GM18498 (cell line): ENCODE results near the gene DIABLO.

Experiments used
- ATAC-seq: cut with Tn5 transposase; IDR thresholded peaks from one replicate; pipeline ENCODE4 v1.9.1; 2021; ENCODE audit warnings: mild to moderate bottlenecking, moderate library complexity; ENCODE audit not compliant: unreplicated experiment

The DIABLO gene

DNA sequence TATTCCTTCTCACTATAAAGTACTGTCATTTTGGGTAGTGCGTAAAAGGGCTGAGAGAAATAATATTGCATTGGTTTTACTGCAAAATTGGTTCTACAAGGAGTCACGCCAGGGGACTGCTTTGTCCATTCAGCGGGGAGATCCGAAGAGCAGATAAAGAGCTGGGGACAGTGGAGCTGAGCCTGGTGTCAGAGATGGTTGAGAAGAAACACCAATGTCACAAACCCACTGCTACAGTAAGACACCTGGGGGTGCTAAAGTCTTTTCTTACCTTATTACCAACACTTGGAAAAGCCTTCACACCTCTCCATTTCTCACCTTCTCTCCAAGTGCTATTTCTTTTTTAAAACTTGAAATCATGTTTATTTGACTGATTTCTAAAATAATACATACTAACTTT, 66.0 kb downstream of the DIABLO start:
- no peak for ATAC-seq

DNA sequence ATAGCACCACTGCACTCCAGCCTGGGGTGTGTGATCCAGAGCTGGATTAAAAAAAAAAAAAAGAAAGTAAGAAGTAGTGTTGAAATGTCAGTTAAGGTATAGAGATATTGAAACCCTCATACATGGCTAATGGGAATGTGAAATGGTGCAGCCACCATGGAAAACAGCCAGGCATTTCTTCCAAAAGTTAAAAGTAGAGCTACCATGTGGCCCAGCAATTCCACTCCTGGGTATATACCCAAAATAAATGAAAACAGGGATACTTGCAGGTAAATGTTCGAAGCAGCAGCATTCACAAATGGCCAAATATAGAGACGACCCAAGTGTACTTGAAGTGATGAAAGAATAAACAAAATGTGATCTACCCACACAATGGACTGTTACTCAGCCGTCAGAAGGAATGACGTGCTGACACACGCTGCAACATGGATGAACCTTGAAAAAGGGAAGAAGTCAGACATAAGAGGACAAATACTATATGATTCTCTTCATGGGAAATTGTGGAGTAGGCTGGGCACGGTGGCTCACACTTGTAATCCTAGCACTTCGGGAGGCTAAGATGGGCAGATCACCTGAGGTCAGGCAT, 67.1 kb downstream of the DIABLO start:
- no peak for ATAC-seq
